ENCODE measurements around the gene IMPA2.

IMPA2 gene

GRCh38 chr18:12041561-12041960 is 60.3 kb downstream of the IMPA2 start:
- H3K27ac Mint-ChIP-seq: no peak overlapping the region
- H3K36me3 Mint-ChIP-seq: no peaks in the 10 kb centered on the region
- peaks cover 7% of the 10 kb centered on the region for H3K4me1 Mint-ChIP-seq
- no peak overlapping the region for H3K4me3 Mint-ChIP-seq
- H3K9me3 Mint-ChIP-seq: no peaks in the 10 kb centered on the region
- DNase-seq (ENCODE audit: low spot score in 2 of 2) (no peak), ATAC-seq (ENCODE audit: low read depth) (no peak)
- no peaks in the 10 kb centered on the region for H3K27me3 Mint-ChIP-seq

- ATAC-seq (ENCODE audit: low read depth) (no peak), DNase-seq (ENCODE audit: low spot score in 2 of 2) (no peak)
- no peaks in the 10 kb centered on the region for H3K9me3 Mint-ChIP-seq
- H3K27me3 Mint-ChIP-seq: no peaks in the 10 kb centered on the region
- H3K36me3 Mint-ChIP-seq: no peaks in the 10 kb centered on the region
- H3K4me1 Mint-ChIP-seq: peaks cover 11% of the 10 kb centered on the region
- no peak overlapping the region for H3K27ac Mint-ChIP-seq
- H3K4me3 Mint-ChIP-seq: no peak overlapping the region
These were observed 62.5 kb downstream of the IMPA2 start for GRCh38 chr18:12043811-12044210.

GRCh38 chr18:12044591-12044990 is 63.3 kb downstream of the IMPA2 start:
- no peaks in the 10 kb centered on the region for H3K9me3 Mint-ChIP-seq
- peaks cover 18% of the 10 kb centered on the region for H3K4me1 Mint-ChIP-seq
- H3K4me3 Mint-ChIP-seq: no peak overlapping the region
- no peaks in the 10 kb centered on the region for H3K36me3 Mint-ChIP-seq
- H3K27ac Mint-ChIP-seq: no peak overlapping the region
- DNase-seq (ENCODE audit: low spot score in 2 of 2) (no peak), ATAC-seq (ENCODE audit: low read depth) (no peak)
- no peaks in the 10 kb centered on the region for H3K27me3 Mint-ChIP-seq

- H3K4me3 Mint-ChIP-seq: no peak overlapping the region
- no peak overlapping the region for H3K27ac Mint-ChIP-seq
- ATAC-seq (ENCODE audit: low read depth): no peak
- H3K9me3 Mint-ChIP-seq: no peaks in the 10 kb centered on the region
- H3K4me1 Mint-ChIP-seq: peaks cover 30% of the 10 kb centered on the region
- H3K27me3 Mint-ChIP-seq: no peaks in the 10 kb centered on the region
- no peaks in the 10 kb centered on the region for H3K36me3 Mint-ChIP-seq
- DNase-seq (ENCODE audit: low spot score in 2 of 2): no peak
These were observed 64.9 kb downstream of the IMPA2 start for GRCh38 chr18:12046046-12046750.

- DNase-seq (ENCODE audit: low spot score in 2 of 2) (no peak), ATAC-seq (ENCODE audit: low read depth) (no peak)
- Mint-ChIP-seq H3K27me3 (no peaks in the 10 kb centered on the region), H3K4me3 (no peak overlapping the region), H3K4me1 (peaks cover 34% of the 10 kb centered on the region), H3K36me3 (no peaks in the 10 kb centered on the region), H3K27ac (no peak overlapping the region), H3K9me3 (no peaks in the 10 kb centered on the region)
These were observed 65.5 kb downstream of the IMPA2 start for GRCh38 chr18:12046751-12047335.

GRCh38 chr18:12048010-12048826 is 66.9 kb downstream of the IMPA2 start:
- Mint-ChIP-seq H3K36me3 (no peaks in the 10 kb centered on the region), H3K27me3 (no peaks in the 10 kb centered on the region), H3K9me3 (no peaks in the 10 kb centered on the region), H3K4me1 (peaks cover 42% of the 10 kb centered on the region), H3K27ac (no peak overlapping the region), H3K4me3 (peak overlapping the region; percentile 7)
- ATAC-seq (ENCODE audit: low read depth) (no peak), DNase-seq (ENCODE audit: low spot score in 2 of 2) (no peak)

- peaks cover 46% of the 10 kb centered on the region for H3K4me1 Mint-ChIP-seq
- no peaks in the 10 kb centered on the region for H3K36me3 Mint-ChIP-seq
- no peaks in the 10 kb centered on the region for H3K27me3 Mint-ChIP-seq
- no peaks in the 10 kb centered on the region for H3K9me3 Mint-ChIP-seq
- DNase-seq (ENCODE audit: low spot score in 2 of 2) (no peak), ATAC-seq (ENCODE audit: low read depth) (no peak)
- peak overlapping the region; percentile 8 for H3K4me3 Mint-ChIP-seq
- no peak overlapping the region for H3K27ac Mint-ChIP-seq
These were observed 67.5 kb downstream of the IMPA2 start for GRCh38 chr18:12048827-12049175.

GRCh38 chr18:12049978-12050811 is 68.9 kb downstream of the IMPA2 start:
- H3K27ac Mint-ChIP-seq: peak overlapping the region; percentile 56
- no peaks in the 10 kb centered on the region for H3K27me3 Mint-ChIP-seq
- peaks cover 50% of the 10 kb centered on the region for H3K4me1 Mint-ChIP-seq
- H3K4me3 Mint-ChIP-seq: peak overlapping the region; percentile 76
- no peaks in the 10 kb centered on the region for H3K36me3 Mint-ChIP-seq
- ATAC-seq (ENCODE audit: low read depth): peak; percentile 91
- H3K9me3 Mint-ChIP-seq: no peaks in the 10 kb centered on the region
- DNase-seq (ENCODE audit: low spot score in 2 of 2): peak; percentile 26 to 31

DNA sequence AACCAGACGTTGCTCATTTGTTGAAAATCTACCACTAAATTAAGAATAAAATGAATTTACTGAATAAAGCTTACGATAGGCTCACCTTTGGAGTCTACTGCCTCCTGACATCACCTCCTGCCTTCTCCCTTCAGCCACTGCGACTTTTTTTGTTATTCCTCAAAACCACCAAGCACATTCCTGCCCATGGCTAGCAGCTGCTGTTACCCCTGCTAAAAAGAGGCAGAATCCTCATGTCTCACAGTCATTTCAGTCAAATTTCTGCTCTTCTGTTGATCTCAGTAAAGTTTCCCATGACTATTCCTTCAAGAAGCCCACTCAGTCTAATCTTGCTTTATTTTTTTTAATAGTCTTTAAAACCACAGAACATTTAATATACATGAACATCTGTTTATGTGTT is 71.6 kb downstream of the IMPA2 start:
- H3K27me3 Mint-ChIP-seq: no peaks in the 10 kb centered on the region
- peaks cover 49% of the 10 kb centered on the region for H3K4me1 Mint-ChIP-seq
- H3K36me3 Mint-ChIP-seq: no peaks in the 10 kb centered on the region
- no peak for ATAC-seq (ENCODE audit: low read depth)
- H3K27ac Mint-ChIP-seq: peak overlapping the region; percentile 5
- no peaks in the 10 kb centered on the region for H3K9me3 Mint-ChIP-seq
- H3K4me3 Mint-ChIP-seq: no peak overlapping the region
- DNase-seq (ENCODE audit: low spot score in 2 of 2): no peak

GRCh38 chr18:12053289-12053688 is 72.0 kb downstream of the IMPA2 start:
- Mint-ChIP-seq H3K27ac (peak overlapping the region; percentile 5), H3K4me1 (peaks cover 45% of the 10 kb centered on the region), H3K4me3 (peak overlapping the region; percentile 8), H3K36me3 (no peaks in the 10 kb centered on the region), H3K27me3 (no peaks in the 10 kb centered on the region), H3K9me3 (no peaks in the 10 kb centered on the region)
- ATAC-seq (ENCODE audit: low read depth) (peak; percentile 66), DNase-seq (ENCODE audit: low spot score in 2 of 2) (no peak)

DNA sequence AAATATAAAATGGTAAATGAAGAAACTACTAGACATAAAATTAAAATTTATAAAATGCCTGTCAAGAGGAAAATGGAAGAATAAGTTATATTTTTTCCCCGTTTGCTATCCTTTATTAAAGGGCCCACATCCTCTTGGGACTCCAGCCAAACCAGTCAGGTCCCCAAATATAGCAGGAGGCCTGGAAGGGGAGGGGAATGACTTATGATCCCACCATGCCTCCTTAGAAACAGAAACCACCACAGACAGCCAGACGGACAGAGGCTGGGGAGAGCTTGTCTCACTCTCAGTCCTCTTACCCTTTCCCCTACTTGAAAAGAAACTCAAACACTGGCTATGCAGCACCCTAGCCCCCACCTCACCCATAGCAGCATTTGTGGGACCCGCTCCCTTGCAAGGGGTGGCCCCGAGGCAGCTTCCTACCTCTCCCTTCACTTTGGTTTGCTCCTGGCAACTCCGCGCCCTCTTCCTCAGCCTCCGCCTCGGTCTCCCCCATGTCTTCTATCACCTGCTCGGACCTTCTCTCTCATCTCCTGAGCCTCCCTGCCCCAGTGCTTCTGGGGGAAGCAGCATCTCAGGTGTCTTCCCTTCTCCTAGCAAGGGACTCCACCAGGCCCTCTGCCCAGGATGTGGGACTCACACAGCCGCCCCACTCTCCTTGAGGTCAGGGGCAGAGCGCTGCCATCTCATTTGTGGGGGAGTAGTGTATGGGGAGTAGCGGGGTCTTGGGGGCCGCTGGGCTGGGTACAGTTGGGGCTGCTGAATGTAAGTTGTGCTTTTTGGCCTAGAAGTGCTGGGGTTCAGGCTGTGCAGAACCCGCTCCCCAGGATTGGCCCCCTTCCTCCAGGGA is 75.0 kb downstream of the IMPA2 start:
- no peak overlapping the region for H3K4me3 Mint-ChIP-seq
- H3K27me3 Mint-ChIP-seq: no peaks in the 10 kb centered on the region
- no peaks in the 10 kb centered on the region for H3K36me3 Mint-ChIP-seq
- H3K4me1 Mint-ChIP-seq: peaks cover 22% of the 10 kb centered on the region
- no peak overlapping the region for H3K27ac Mint-ChIP-seq
- H3K9me3 Mint-ChIP-seq: no peaks in the 10 kb centered on the region
- ATAC-seq (ENCODE audit: low read depth) (no peak), DNase-seq (ENCODE audit: low spot score in 2 of 2) (no peak)

DNA sequence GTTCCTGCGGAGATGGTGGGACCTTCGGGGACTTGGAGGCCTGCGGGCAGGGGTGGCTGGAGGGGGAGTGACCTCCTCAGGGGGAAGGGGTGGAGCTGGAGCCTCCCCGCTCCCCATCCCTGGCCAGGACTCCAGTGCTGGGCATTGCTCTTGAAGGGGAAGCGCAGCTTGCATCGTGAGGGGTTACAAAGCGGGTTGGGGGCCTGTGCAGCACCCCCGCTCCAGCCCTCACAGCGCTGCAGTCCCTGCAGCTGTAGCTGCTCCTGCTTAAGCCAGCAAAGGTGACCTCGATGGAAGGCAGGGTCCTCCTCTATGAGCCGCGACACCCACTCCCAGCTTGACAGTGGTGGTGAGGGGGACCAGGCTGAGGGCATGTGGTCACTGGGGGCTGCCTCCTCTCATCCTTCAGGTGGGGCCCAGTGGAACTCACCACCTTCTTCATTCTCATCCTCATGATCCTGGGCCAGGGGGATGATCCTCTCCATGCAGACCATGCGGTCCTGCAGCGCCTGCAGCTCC is 75.6 kb downstream of the IMPA2 start:
- no peak overlapping the region for H3K27ac Mint-ChIP-seq
- H3K36me3 Mint-ChIP-seq: no peaks in the 10 kb centered on the region
- H3K4me3 Mint-ChIP-seq: no peak overlapping the region
- no peaks in the 10 kb centered on the region for H3K27me3 Mint-ChIP-seq
- no peaks in the 10 kb centered on the region for H3K9me3 Mint-ChIP-seq
- DNase-seq (ENCODE audit: low spot score in 2 of 2): no peak
- H3K4me1 Mint-ChIP-seq: peaks cover 17% of the 10 kb centered on the region
- ATAC-seq (ENCODE audit: low read depth): no peak

GRCh38 chr18:12057419-12058039 is 76.2 kb downstream of the IMPA2 start:
- Mint-ChIP-seq H3K27ac (no peak overlapping the region), H3K9me3 (no peaks in the 10 kb centered on the region), H3K36me3 (no peaks in the 10 kb centered on the region), H3K27me3 (no peaks in the 10 kb centered on the region), H3K4me3 (no peak overlapping the region), H3K4me1 (peaks cover 14% of the 10 kb centered on the region)
- DNase-seq (ENCODE audit: low spot score in 2 of 2) (no peak), ATAC-seq (ENCODE audit: low read depth) (no peak)
